Stromal cell of bone marrow (primary cell): ENCODE measurements around the gene CEP41.
"Not testable (repeated sequence)": the region's sequence is repeated elsewhere in the genome, so short reads cannot be mapped to it uniquely, and the experiment has no call there.

Experiments used
- DNase-seq: peaks from one replicate; pipeline ENCODE4 v3.0.0-alpha.2; 2012; ENCODE audit warnings: low read depth

Gene CEP41

GRCh38 chr7:130387628-130388403, 53.0 kb downstream of the CEP41 start:
- DNase-seq: no peak

- DNase-seq: no peak
These were observed 53.5 kb downstream of the CEP41 start for GRCh38 chr7:130387306-130387627.

- DNase-seq: no peak
These were observed 53.9 kb downstream of the CEP41 start for GRCh38 chr7:130386876-130387275.

- no peak for DNase-seq
These were observed 55.2 kb downstream of the CEP41 start for GRCh38 chr7:130385600-130386066.

- no peak for DNase-seq
These were observed 55.8 kb downstream of the CEP41 start for GRCh38 chr7:130384841-130385599.

GRCh38 chr7:130384371-130384801, 56.4 kb downstream of the CEP41 start:
- no peak for DNase-seq

- no peak for DNase-seq
These were observed 57.4 kb downstream of the CEP41 start for GRCh38 chr7:130383187-130383980.

GRCh38 chr7:130381468-130382312, 59.1 kb downstream of the CEP41 start:
- no peak for DNase-seq

GRCh38 chr7:130380861-130381455, 59.9 kb downstream of the CEP41 start:
- no peak for DNase-seq

- DNase-seq: no peak
These were observed 60.6 kb downstream of the CEP41 start, which contains the start of gene CPA1 for GRCh38 chr7:130379921-130380860. Gene CPA1, plus strand, starts transcription at chr7:130380494. Its CDS starts 27 bp downstream, at chr7:130380521.

GRCh38 chr7:130379532-130379920, 61.3 kb downstream of the CEP41 start:
- no peak for DNase-seq

- no peak for DNase-seq
These were observed 61.8 kb downstream of the CEP41 start for GRCh38 chr7:130379019-130379418.

- DNase-seq: no peak
These were observed 63.6 kb downstream of the CEP41 start for GRCh38 chr7:130377178-130377577.

- not testable (repeated sequence) for DNase-seq
These were observed 64.4 kb downstream of the CEP41 start for GRCh38 chr7:130376461-130376860.

- DNase-seq: no peak
These were observed 66.3 kb downstream of the CEP41 start for GRCh38 chr7:130374507-130374906.

- no peak for DNase-seq
These were observed 68.2 kb downstream of the CEP41 start for GRCh38 chr7:130372402-130373165.

GRCh38 chr7:130371046-130371445, 69.8 kb downstream of the CEP41 start:
- DNase-seq: no peak

- DNase-seq: no peak
These were observed 70.8 kb downstream of the CEP41 start for GRCh38 chr7:130369831-130370550.
